HEK293T (cell line): ENCODE data around the gene P3H2.

ENCODE experiments used
- CTCF ChIA-PET: fragments of 350-600 bp; formaldehyde crosslinking; extraction: SDS; loops from one replicate; lab custom pipeline; 2021; ENCODE audit warnings: antibody characterized with exemption, inconsistent platforms; lab: Yijun Ruan, JAX
- POLR2A ChIA-PET: fragments of 350-600 bp; formaldehyde crosslinking; extraction: SDS; loops from one replicate; lab custom pipeline; 2020; ENCODE audit warnings: antibody characterized with exemption, inconsistent platforms; lab: Yijun Ruan, JAX
- DNase-seq: peaks from one replicate; pipeline ENCODE4 v3.0.0; 2012; ENCODE audit warnings: mixed read lengths; ENCODE audit errors: extremely low spot score
- ARNT ChIP-seq: fragments of 450-650 bp; IDR thresholded peaks from 2 replicates; pipeline ENCODE4 v1.6.1; 2017; ENCODE audit warnings: mild to moderate bottlenecking
- BHLHE40 ChIP-seq: fragments of 450-650 bp; IDR thresholded peaks from 2 replicates; pipeline ENCODE4 v1.6.1; 2016; ENCODE audit warnings: mild to moderate bottlenecking, moderate library complexity, borderline replicate concordance
- CTBP1 ChIP-seq: fragments of 450-650 bp; IDR thresholded peaks from 2 replicates; pipeline ENCODE4 v1.6.1; 2016; ENCODE audit warnings: borderline replicate concordance
- ELF4 ChIP-seq: fragments of 450-650 bp; IDR thresholded peaks from 2 replicates; pipeline ENCODE4 v1.6.1; 2017; ENCODE audit warnings: antibody characterized with exemption
- FOXA1 ChIP-seq: fragments of 450-650 bp; IDR thresholded peaks from 2 replicates; pipeline ENCODE4 v1.6.1; 2016; ENCODE audit warnings: mild to moderate bottlenecking
- FOXK2 ChIP-seq: fragments of 450-650 bp; IDR thresholded peaks from 2 replicates; pipeline ENCODE4 v1.6.1; 2016; ENCODE audit warnings: mild to moderate bottlenecking
- FOXM1 ChIP-seq: fragments of 450-650 bp; IDR thresholded peaks from 2 replicates; pipeline ENCODE4 v1.6.1; 2017; ENCODE audit warnings: mild to moderate bottlenecking, borderline replicate concordance
- HDGF ChIP-seq: fragments of 450-650 bp; IDR thresholded peaks from 2 replicates; pipeline ENCODE4 v1.6.1; 2017; ENCODE audit warnings: antibody characterized with exemption, borderline replicate concordance
- L3MBTL2 ChIP-seq: fragments of 450-650 bp; conservative IDR thresholded peaks from 2 replicates; pipeline ENCODE4 v1.6.1; 2016; ENCODE audit warnings: mild to moderate bottlenecking
- LEF1 ChIP-seq: fragments of 450-650 bp; IDR thresholded peaks from 2 replicates; pipeline ENCODE4 v1.6.1; 2017; ENCODE audit warnings: mild to moderate bottlenecking, borderline replicate concordance
- NFRKB ChIP-seq: fragments of 450-650 bp; IDR thresholded peaks from 2 replicates; pipeline ENCODE4 v1.6.1; 2016; ENCODE audit warnings: mild to moderate bottlenecking, moderate library complexity
- SP1 ChIP-seq: fragments of 450-650 bp; IDR thresholded peaks from 2 replicates; pipeline ENCODE4 v1.6.1; 2017
- SUZ12 ChIP-seq: fragments of 450-650 bp; IDR thresholded peaks from 2 replicates; pipeline ENCODE4 v1.6.1; 2016; ENCODE audit warnings: mild to moderate bottlenecking
- TARDBP ChIP-seq: fragments of 450-650 bp; IDR thresholded peaks from 2 replicates; pipeline ENCODE4 v1.6.1; 2016
- ZNF384 ChIP-seq: fragments of 450-650 bp; IDR thresholded peaks from 2 replicates; pipeline ENCODE4 v1.6.1; 2016
- TF ChIP-seq, protein P1 (sequence below): fragments of 450-650 bp; IDR thresholded peaks from 2 replicates; pipeline ENCODE4 v1.6.1; 2016

P3H2 gene

GRCh38 chr3:189911001-189911400, 209.7 kb downstream of the P3H2 start:
- POLR2A ChIA-PET: no interaction called here
- DNase-seq: no peak
- no peak for TF ChIP-seq SUZ12
- TF ChIP-seq LEF1: no peak
- TF ChIP-seq SP1: no peak
- TF ChIP-seq HDGF: no peak
- TF ChIP-seq BHLHE40: no peak
- no peak for TF ChIP-seq FOXM1
- CTCF ChIA-PET: no interaction called here

GRCh38 chr3:189909573-189909972, 211.1 kb downstream of the P3H2 start:
- CTCF ChIA-PET: no interaction called here
- DNase-seq: no peak
- no peak for TF ChIP-seq FOXA1
- no peak for TF ChIP-seq NFRKB
- no peak for TF ChIP-seq FOXM1
- TF ChIP-seq LEF1: no peak
- TF ChIP-seq SP1: no peak
- TF ChIP-seq CTBP1: no peak
- no peak for TF ChIP-seq SUZ12
- TF ChIP-seq L3MBTL2: no peak
- TF ChIP-seq, protein P1, sequence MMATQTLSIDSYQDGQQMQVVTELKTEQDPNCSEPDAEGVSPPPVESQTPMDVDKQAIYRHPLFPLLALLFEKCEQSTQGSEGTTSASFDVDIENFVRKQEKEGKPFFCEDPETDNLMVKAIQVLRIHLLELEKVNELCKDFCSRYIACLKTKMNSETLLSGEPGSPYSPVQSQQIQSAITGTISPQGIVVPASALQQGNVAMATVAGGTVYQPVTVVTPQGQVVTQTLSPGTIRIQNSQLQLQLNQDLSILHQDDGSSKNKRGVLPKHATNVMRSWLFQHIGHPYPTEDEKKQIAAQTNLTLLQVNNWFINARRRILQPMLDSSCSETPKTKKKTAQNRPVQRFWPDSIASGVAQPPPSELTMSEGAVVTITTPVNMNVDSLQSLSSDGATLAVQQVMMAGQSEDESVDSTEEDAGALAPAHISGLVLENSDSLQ: no peak
- no peak for TF ChIP-seq ZNF384
- TF ChIP-seq TARDBP: no peak
- POLR2A ChIA-PET: no interaction called here

DNA sequence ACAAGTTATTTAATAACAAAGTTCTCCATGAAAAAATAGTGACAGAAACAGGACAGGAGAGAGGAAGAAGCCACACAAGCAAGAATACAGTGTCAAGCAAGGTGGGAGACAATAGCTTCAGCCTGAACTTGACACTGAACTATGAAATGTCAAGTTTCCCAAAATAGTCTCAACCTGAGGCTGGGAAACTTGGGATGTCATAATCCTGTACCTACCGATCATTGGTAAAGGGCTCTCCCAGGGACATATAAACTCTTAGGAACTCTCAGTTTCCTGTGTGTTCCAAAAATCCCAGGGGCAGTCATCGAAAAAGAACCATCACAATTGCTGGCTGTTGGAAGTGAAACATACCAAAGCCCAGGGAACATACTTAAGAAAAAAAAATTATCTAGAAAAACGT, 211.6 kb downstream of the P3H2 start:
- DNase-seq: no peak
- POLR2A ChIA-PET: no interaction called here
- TF ChIP-seq FOXA1 (no peak), TARDBP (no peak), FOXK2 (no peak), NFRKB (no peak), HDGF (no peak), FOXM1 (no peak), CTBP1 (no peak), SUZ12 (no peak), SP1 (no peak), ZNF384 (no peak), ARNT (no peak), BHLHE40 (no peak), LEF1 (no peak), ELF4 (no peak), L3MBTL2 (no peak)
- TF ChIP-seq, protein P1: no peak
- CTCF ChIA-PET: no interaction called here

DNA sequence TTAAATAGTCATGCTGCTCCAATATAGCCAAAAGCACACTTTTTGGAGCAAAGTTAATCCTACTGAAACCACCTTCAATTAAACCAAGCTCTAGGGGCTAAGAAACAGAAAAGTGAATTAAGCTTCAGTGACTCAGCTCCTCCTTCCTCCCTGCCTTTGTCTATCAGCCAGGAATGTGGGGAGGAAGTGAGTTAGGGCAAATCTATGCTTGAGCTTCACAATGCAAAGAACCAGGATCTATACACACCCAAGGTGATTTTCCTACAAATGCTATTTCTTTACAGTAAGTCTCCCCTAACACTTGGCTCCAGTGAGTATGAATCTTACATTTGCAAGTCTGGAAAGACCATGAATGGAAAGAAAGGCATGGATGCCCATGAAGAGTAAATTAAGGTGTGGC, 212.1 kb downstream of the P3H2 start:
- TF ChIP-seq SUZ12: no peak
- TF ChIP-seq, protein P1: no peak
- TF ChIP-seq FOXM1: no peak
- TF ChIP-seq FOXA1: no peak
- no peak for DNase-seq
- ChIA-PET CTCF (no interaction called here), POLR2A (no interaction called here)

DNA sequence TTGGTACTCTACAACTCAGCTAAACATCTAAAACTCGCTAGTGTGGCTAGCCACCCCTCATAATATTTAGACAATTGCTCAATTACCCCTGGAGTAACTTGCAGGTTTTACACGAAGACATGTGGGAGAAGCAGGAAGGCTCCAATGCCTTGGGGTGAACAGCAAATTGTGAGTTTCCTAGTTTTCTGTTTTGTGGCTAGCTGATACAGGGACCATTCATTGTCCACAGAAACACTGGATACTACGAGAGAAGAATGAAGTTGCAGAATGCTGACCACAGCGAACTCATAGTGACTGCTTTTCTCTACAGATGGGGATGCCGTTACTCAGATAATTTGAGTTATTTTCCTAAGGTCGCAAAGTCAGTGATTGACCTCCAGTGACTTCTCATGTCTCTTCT, 212.9 kb downstream of the P3H2 start:
- CTCF ChIA-PET: no interaction called here
- TF ChIP-seq LEF1: no peak
- TF ChIP-seq HDGF: no peak
- TF ChIP-seq NFRKB: no peak
- TF ChIP-seq ARNT: no peak
- TF ChIP-seq TARDBP: no peak
- no peak for TF ChIP-seq FOXK2
- TF ChIP-seq BHLHE40: no peak
- TF ChIP-seq SP1: no peak
- TF ChIP-seq CTBP1: no peak
- TF ChIP-seq, protein P1: no peak
- TF ChIP-seq SUZ12: no peak
- TF ChIP-seq FOXM1: no peak
- no peak for TF ChIP-seq L3MBTL2
- no peak for TF ChIP-seq ZNF384
- POLR2A ChIA-PET: no interaction called here
- no peak for DNase-seq
